Fibroblast of lung (primary cell): Measurements from ENCODE around the gene CD207.

ENCODE experiments used
- EZH2 ChIP-seq: IDR thresholded peaks from 2 replicates; pipeline ENCODE4 v1.5.1; 2012; ENCODE audit warnings: low read length, control low read depth, mild to moderate bottlenecking; ENCODE audit errors: missing control alignments
- TF ChIP-seq, protein P1 (sequence below), 2 donors: IDR thresholded peaks in 1 of 2; conservative IDR thresholded peaks in 1 of 2; 1 replicate in 1 of 2; 2 replicates in 1 of 2; pipeline ENCODE4 v1.5.1; 2011 to 2012; ENCODE audit warnings: low read length in 2 of 2, control low read depth in 1 of 2, inconsistent platforms in 1 of 2, low read depth in 1 of 2, mild to moderate bottlenecking in 1 of 2

DNA sequence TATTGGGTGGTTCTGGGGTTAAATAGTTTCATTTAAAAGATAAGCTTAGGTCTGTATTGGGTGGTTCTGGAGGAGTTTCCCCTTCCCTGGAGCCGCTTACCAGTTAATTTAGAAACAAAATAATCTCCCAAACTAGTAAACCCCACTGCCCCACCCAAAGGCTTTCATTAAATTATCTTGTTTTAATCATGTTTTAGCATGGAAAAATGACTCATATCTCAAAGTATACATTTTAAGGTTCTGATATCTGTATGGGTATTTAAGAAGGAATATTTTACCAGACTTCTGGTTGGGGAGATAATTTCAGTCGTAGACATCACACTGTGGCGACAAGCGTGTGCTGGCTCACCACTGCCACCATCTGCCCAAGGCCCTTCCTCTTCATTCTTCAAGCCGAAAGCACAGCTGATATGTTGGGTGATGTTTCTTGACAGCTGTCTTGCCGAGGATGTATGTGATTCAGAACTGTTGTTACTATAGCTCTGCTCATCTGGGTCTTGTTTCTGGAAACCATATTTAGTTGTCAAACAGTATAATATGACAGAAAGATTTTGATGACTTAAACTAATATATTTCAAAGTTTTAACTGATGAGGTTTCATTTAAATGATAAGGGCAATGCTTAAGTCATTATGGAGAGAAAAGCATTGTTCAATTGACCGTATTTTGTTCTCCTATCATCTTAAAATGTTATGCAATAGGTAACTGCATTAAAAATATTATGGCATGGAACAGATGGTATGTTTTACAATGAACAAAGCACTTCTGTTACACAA is 50.3 kb downstream of the CD207 start:
- TF ChIP-seq, protein P1, sequence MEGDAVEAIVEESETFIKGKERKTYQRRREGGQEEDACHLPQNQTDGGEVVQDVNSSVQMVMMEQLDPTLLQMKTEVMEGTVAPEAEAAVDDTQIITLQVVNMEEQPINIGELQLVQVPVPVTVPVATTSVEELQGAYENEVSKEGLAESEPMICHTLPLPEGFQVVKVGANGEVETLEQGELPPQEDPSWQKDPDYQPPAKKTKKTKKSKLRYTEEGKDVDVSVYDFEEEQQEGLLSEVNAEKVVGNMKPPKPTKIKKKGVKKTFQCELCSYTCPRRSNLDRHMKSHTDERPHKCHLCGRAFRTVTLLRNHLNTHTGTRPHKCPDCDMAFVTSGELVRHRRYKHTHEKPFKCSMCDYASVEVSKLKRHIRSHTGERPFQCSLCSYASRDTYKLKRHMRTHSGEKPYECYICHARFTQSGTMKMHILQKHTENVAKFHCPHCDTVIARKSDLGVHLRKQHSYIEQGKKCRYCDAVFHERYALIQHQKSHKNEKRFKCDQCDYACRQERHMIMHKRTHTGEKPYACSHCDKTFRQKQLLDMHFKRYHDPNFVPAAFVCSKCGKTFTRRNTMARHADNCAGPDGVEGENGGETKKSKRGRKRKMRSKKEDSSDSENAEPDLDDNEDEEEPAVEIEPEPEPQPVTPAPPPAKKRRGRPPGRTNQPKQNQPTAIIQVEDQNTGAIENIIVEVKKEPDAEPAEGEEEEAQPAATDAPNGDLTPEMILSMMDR (conservative IDR thresholded peaks at IDR 0.05 in 1 of 2, IDR thresholded peaks at IDR 0.05 in 1 of 2; ENCODE audit: low read depth in 1 of 2, low read length in 2 of 2): peak; percentile 34
- no peak for TF ChIP-seq EZH2
